Measurements from ENCODE around the gene PRKCZ. TPM values are rescaled to one million over a fixed set of nuclear protein-coding genes. Genes with fewer than 3 reads are reported as not detected.
A peak's percentile ranks its signal among the peaks of the same experiment; 100 is the strongest.

Gene PRKCZ
- total and polyA plus RNA-seq, 7 donors: 0.07 to 2.3 (median 0.42) TPM; not detected in 1

DNA sequence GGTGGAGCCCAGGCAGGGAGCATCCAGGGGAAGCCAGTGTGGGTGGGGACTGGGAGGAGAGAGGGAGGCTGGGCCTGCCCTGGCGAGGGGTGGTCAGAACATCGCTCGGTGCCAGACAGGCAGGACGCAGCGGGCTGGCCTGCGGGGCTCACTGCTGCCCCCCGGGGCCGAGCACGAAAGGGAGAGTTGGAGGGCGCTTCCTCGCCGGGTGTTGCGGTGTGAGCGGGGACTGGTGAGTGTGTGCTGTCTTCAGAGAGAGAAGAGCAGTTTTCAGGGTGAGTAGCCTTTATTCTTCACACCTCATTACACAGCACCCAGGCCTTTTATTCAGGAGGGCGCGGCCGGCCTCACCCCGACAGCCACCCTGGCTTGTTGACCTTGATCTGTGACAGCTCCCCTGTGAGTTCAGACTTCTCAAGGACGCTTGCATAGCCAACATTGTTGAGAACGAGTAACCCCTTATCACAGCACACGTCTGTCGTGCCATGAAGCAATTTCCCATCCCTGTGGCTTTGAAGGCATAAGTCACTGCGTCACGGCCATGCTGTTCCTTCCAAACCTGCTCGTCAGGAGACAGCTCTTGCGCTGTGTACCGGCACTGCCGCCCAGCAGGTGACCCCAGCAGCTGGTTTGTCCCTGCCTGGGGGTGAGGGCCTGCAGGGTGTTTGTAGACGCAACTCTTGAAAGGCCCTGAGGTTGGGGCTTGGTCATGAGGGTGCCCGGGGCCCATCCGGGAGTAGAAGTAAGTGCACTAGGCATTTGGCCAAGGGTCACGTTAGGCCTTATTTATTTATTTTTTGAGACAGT, 54.6 kb downstream of the PRKCZ start:
- no peak for TF ChIP-seq CTCF (IDR thresholded peaks at IDR 0.05)
- ATAC-seq: no peak
- no peak overlapping the region for H3K27ac ChIP-seq
- no peak overlapping the region for H3K4me3 ChIP-seq
- no peaks in the 10 kb centered on the region for H3K36me3 ChIP-seq (ENCODE audit: insufficient read depth in 1 of 2, low read depth in 1 of 2)
- H3K9me3 ChIP-seq: no peaks in the 10 kb centered on the region
- intact Hi-C loops (cut with DNase I): loop anchor here in 1 of 2 donors (5.0 kb wide), 1 partner anchor 67 kb away; no protein-coding TSS in a partner anchor
- WGBS, 3 donors: 57 to 63% (median 59%) methylated on average over 29 to 32 of the region's 32 CpGs
- peak in 1 of 2 donors; percentile 5 for DNase-seq
- peaks cover 0 to 30% (median 9%) of the 10 kb centered on the region in 3 donors for H3K27me3 ChIP-seq (ENCODE audit: insufficient read depth in 3 of 3, low read length in 2 of 3)
- H3K4me1 ChIP-seq: no peaks in the 10 kb centered on the region

GRCh38 chr1:2105781-2106524, 55.7 kb downstream of the PRKCZ start:
- H3K4me1 ChIP-seq: no peaks in the 10 kb centered on the region
- intact Hi-C loops (cut with DNase I): no loop called here
- peaks cover 0 to 21% (median 11%) of the 10 kb centered on the region in 3 donors for H3K27me3 ChIP-seq (ENCODE audit: insufficient read depth in 3 of 3, low read length in 2 of 3)
- 80 to 89% (median 86%) methylated on average over 19 of the region's 19 CpGs for WGBS, 3 donors
- no peaks in the 10 kb centered on the region for H3K36me3 ChIP-seq (ENCODE audit: insufficient read depth in 1 of 2, low read depth in 1 of 2)
- H3K27ac ChIP-seq: no peak overlapping the region
- ATAC-seq (no peak), DNase-seq (peak in 1 of 2 donors; percentile 6)
- no peak for TF ChIP-seq CTCF (IDR thresholded peaks at IDR 0.05)
- no peak overlapping the region for H3K4me3 ChIP-seq
- H3K9me3 ChIP-seq: no peaks in the 10 kb centered on the region

DNA sequence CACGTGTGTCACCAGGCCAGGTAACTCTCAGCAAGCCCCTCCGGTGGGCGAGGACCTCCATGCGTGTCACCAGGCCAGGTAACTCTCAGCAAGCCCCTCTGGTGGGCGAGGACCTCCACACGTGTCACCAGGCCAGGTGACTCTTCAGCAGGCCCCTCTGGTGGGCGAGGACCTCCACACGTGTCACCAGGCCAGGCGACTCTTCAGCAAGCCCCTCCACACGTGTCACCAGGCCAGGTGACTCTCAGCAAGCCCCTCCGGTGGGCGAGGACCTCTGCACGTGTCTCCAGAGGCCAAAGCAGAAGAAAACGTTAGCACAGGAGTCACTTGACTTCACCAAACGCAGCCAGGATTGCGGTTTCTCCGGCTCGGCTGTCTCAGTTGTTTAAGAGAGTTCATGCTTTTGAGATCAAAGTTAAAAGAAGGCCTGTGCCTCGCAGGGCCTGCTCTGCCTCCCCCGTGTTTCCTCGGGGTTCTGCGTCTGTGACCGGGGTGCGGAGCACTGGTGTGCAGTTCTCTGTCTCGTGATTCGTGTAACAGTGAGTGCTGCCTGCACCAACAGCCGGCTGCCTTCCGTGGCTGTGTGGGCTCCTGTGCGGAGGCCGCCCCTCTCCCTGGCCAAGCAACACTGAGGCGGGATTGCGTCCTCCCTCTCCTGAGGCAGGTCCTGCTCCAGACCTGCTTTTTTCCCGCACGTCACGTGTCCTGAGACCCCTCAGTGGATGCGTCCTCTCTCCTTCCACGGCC, 56.6 kb downstream of the PRKCZ start:
- ATAC-seq: no peak
- Histone ChIP-seq H3K4me3 (no peak overlapping the region), H3K9me3 (no peaks in the 10 kb centered on the region), H3K36me3 (ENCODE audit: insufficient read depth in 1 of 2, low read depth in 1 of 2) (no peaks in the 10 kb centered on the region), H3K27me3 (ENCODE audit: insufficient read depth in 3 of 3, low read length in 2 of 3) (peaks cover 0 to 12% (median 10%) of the 10 kb centered on the region in 3 donors), H3K27ac (no peak overlapping the region), H3K4me1 (no peaks in the 10 kb centered on the region)
- WGBS, 3 donors: 75 to 78% (median 77%) methylated on average over 37 of the region's 37 CpGs
- peak in 1 of 2 donors; percentile 8 for DNase-seq
- intact Hi-C loops (cut with DNase I): no loop called here
- no peak for TF ChIP-seq CTCF (IDR thresholded peaks at IDR 0.05)

GRCh38 chr1:2107586-2108212, 57.5 kb downstream of the PRKCZ start:
- no peak overlapping the region for H3K4me3 ChIP-seq
- peaks cover 0 to 13% (median 9%) of the 10 kb centered on the region in 3 donors for H3K27me3 ChIP-seq (ENCODE audit: insufficient read depth in 3 of 3, low read length in 2 of 3)
- H3K36me3 ChIP-seq (ENCODE audit: insufficient read depth in 1 of 2, low read depth in 1 of 2): no peaks in the 10 kb centered on the region
- no peak for TF ChIP-seq CTCF (IDR thresholded peaks at IDR 0.05)
- no peak overlapping the region for H3K27ac ChIP-seq
- no peaks in the 10 kb centered on the region for H3K9me3 ChIP-seq
- WGBS, 3 donors: 83 to 87% (median 86%) methylated on average over 23 of the region's 23 CpGs
- ATAC-seq: no peak
- peak in 1 of 2 donors; percentile 7 for DNase-seq
- intact Hi-C loops (cut with DNase I): no loop called here
- H3K4me1 ChIP-seq: no peaks in the 10 kb centered on the region

Data from psoas muscle (tissue), 8 donors.